T-helper 1 cell treated with Interleukin-12 subunit alpha and Interleukin-12 subunit beta and Interleukin-4 antibody, amounts not matched to agents 30 ng/mL and 1 ng/mL, for 36 hours (primary cell): ENCODE results near the gene TAGLN2. TPM values are rescaled to one million over a fixed set of nuclear protein-coding genes. Genes with fewer than 3 reads are reported as not detected.

ENCODE experiments used
- intact Hi-C: fragments of 100-400 bp; cut with micrococcal nuclease; formaldehyde crosslinking; loops from one replicate; pipeline ENCODE4 v1.15.1; 2024
- total RNA-seq: library from RNA; stranded (reverse); gene quantifications from 2 replicates; pipeline ENCODE4 v1.2.3, GENCODE V29; 2022

TAGLN2 gene
- total RNA-seq, 1 donor from 2014 or later: 411 TPM

DNA sequence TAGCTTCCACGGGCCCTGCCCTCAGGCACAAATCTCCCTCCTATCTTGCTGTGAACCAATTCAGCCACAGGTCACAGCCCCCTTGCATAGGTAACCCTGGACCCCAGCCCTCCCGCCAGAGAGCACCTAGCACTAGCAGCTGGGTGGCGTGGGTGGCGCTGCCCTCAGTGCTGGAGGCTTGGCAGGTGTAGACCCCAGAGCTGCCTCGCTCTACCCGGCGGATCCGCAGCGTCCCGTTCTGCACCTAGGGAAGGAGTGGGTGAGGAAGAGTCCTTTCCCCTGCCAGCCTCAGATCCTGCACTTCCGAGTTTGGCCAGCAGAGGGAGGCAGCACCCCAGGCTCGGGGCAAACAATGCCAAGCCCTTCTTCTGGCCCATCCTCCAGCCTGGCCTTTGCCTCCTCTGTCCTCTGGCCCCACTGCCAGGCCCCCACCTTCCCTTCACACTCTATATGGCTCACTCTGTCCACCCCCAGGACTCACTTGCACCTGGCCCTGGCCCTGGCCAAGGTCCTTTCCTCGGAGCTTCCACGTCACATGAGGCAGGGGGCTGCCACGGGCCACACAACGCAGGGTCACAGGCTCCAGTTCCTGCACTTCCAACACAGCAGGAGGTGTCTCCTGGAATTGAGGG is 11.1 kb upstream of the TAGLN2 start:
- intact Hi-C loops: loop anchor here (1.0 to 2.0 kb wide), 4 partner anchors 11 to 148 kb away; partner anchors contain the start of gene TAGLN2

DNA sequence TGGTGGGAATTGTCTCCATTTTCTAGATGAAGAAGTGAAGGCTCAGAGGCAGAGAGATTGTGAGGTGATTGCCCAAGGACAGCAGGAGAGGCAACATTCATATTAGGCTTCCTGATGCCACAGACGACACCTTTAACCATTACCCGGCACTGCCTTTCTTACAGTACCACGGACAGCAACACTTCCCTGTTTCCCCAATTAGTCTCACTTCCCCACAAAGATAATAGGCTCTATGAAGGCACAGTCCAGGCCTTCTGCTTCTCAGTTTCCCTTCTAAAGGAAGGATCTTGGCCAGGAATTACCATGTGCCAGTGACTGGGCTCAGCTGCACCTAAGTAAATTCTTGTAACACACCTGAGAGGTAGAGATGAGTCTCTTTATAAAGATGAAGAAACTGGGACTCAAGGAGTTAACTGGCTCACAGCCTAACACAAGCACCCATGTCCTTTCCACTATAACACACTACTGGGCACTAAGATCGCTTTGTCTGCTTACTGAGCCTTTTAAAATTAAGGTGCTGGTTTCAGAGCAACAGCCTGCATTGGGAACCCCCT is 10.5 kb upstream of the TAGLN2 start:
- intact Hi-C loops: loop anchor here (1.0 to 2.0 kb wide), 4 partner anchors 10 to 149 kb away; partner anchors contain the start of gene TAGLN2

DNA sequence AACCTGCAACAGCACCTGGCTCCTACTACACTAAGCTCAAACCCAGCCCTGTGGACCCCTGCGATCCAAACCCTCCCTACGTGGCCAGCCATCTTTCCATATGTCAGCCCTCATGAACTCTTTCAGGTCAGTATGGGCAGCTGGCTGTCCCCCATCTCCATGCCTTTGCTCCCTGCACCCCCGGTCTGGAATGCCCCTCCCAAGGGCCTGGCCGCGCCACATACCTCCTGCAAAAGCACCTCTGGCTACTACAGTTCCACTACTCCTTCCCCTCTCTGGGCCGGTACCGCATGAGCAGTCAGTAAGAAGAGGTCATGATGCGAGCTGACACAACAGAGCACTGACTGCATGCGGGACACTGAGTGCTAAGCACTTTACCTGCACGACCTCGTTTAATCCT is 10.0 kb upstream of the TAGLN2 start:
- intact Hi-C loops: no loop called here

DNA sequence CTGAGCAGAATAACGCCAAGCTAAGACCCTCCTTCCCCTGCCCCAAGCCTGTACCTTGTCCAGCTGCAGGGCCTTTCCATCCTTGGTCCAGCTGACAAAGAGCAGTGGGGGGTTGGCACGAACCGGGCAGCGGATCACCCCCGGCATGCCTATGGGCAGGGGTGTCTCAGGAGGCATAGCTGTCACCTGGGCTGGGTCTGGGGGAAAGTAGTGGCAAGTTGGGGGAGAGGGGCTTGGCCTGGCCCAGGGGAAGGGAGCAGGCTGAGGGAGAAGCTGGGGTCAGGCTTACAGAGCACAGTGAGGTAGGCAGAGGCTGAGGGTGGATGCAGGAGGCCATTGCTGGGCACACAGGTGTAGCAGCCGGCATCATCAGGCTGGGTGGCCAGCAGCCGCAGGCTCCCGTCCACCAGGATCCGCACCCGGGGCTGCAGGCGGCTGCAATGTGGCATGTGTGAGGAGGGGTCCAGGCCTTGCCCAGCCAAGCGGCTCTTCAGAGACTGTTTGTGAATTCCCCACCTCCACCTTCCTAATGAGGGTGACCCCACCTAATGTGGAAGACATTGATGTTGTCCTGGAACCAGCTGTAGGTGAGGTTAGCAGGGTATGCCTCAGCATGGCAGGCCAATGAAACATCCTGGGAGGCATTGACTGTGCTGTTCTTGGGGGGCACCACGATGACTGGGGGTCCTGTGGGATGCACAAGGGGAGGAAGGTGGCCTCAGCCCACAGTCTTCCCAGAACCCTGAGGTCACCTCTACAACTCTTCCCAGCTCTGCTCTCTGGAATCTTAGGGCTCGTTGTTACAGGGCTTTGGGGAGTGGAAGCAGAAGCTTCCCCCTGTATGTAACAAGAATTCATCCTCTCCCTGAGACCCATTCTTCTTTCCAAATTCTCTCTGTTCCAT is 9.1 kb upstream of the TAGLN2 start:
- intact Hi-C loops: no loop called here

DNA sequence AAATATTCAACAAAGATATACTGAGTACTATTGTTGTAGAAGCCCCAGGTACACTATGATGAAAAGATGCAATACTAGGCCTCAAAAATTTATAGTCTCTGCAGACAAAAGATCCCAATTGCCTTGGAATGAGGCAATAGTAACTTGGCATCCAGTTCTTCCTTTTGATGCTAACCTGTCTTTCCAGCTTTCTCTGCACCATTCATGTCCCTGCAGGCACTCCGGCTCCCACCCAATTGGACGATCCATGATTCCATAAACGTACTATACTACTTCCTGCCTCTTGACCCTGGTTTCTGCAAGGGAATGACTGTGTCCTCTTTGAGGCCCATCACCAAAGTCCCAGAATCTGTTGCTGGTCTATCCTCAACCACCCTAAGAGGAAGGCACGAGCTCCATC is 8.0 kb upstream of the TAGLN2 start:
- intact Hi-C loops: no loop called here

DNA sequence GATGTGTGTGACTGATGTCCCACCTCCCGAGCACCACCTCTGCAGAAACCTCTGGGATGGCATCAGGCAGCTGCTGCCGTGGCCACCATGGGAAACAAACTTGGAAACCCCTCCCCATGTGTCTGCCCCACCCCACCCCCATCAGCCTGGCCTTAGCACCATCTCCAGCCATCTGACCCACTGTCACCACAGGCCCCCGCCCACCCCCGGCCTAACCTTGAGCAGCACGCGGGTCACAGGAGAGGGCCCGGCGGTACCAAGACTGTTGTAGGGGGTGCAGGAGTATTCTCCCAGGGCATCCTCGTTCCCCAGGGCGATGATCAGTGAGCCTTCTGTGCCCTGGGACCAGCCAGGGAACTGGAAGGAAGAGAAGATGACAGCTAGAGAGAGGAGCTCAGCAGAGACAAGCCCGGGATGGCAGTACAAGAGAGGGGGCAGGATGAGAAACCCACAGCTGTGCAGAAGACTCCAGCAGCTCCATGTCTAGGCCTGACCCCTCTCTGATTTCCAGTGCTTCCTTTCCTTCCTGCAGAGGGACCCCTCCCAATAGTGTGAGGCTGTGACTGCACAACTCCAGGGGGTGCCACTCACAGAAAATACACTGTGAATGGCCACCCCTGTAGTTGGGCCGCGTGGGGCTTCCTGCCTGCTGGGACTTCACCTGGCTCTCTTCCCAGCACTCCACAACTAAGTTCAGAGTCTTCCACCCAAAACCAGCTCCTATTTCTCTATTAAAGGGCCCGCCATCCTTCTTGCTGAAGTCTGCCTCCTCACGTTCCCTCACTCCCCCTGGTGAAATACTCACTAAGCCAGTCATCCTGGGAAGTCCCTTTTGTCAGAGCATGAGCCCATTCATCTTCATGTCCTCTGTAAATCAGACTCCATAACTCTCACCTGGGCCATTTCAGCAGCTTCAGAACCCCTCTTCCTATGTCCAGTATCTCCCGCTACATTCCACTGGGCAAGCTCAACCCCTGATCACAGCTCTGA is 7.3 kb upstream of the TAGLN2 start:
- intact Hi-C loops: no loop called here

DNA sequence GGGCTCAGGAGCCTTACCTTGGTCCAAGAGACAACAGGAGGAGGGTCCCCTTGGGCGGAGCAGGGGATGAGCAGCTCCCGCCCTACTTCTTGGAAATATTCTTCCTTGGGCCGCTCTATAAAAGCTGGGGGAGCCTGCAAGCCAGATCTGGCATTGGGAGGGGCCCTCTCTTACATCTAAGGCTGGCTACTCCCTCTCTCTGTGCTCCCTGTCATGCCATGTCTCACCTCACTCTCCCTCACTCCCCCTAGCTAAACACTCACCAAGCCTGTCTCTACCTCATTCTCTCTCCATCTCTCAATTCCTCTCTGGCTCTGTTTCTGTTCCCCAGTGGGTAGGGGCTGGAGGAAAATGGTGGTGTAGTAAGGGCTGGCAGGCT is 6.5 kb upstream of the TAGLN2 start:
- intact Hi-C loops: no loop called here

DNA sequence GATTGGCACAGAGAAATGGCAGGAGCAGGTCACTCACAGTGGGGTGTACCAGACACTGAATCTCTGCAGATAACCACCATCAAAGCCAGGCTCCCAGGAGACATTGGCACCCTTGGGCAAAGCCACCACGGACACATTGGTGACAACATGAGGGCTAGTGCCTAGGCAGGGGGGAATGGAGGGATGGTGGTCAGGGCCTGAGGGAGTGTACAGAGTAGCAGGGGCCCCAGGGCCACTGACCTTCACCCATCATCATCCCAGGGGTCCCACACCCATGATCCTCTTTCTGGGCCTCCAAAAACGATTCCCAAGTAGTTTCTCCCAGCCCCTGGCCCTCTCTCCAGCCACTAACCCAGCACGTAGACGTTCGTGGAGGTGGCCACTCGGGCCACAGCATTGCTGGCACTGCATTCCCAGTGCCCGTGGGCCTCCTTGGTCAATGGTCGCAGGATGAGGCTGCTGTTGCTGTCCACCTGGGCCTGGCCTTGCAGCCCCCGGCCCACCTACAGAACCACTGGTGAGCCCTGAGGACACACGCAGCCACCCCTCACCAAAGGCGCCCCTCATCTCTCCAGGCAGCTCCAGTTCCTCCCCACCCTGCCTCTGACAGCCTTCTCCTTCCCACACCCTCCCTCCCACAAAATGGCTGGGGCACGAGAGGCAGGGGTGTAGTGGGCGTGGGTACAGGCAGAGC is 5.9 kb upstream of the TAGLN2 start:
- intact Hi-C loops: no loop called here

DNA sequence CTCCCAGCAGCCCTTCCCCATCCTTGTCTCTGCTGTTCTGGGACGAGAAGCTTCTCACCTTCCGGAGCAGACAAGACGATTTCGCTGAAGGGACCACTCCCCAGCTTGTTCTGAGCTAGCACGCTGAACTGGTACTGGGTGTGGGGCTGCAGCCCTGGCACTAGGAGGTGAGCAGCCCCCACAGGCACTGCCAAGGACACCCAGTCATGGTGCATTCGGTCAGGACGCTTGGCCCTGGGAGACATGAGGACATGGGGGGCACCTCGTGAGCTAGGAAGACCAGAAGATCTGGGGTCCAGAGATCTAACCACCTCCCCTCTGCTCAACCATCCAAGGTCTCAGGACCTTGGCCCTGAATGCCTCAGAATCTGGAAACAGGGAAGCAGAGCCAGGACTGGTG is 5.3 kb upstream of the TAGLN2 start:
- intact Hi-C loops: no loop called here

DNA sequence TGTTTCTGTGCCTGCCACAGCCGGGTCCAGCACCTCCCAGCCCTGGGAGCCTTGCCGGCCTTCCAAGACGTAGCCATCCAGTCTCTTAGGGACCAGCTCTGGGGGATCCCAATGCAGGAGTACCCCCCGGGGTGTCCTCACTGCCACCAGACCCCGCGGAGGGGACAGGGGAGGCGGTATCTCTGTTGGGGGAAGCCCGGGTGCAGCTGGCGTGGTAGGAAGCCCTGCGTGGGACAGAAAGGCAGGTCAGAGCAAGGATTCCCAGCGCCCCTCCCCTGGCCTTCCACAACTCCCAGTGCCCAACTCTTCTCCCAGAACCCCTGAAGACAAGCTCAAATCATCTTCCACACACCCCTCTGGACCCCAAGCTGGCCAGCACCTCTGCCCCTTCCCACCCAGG is 4.9 kb upstream of the TAGLN2 start:
- intact Hi-C loops: no loop called here

DNA sequence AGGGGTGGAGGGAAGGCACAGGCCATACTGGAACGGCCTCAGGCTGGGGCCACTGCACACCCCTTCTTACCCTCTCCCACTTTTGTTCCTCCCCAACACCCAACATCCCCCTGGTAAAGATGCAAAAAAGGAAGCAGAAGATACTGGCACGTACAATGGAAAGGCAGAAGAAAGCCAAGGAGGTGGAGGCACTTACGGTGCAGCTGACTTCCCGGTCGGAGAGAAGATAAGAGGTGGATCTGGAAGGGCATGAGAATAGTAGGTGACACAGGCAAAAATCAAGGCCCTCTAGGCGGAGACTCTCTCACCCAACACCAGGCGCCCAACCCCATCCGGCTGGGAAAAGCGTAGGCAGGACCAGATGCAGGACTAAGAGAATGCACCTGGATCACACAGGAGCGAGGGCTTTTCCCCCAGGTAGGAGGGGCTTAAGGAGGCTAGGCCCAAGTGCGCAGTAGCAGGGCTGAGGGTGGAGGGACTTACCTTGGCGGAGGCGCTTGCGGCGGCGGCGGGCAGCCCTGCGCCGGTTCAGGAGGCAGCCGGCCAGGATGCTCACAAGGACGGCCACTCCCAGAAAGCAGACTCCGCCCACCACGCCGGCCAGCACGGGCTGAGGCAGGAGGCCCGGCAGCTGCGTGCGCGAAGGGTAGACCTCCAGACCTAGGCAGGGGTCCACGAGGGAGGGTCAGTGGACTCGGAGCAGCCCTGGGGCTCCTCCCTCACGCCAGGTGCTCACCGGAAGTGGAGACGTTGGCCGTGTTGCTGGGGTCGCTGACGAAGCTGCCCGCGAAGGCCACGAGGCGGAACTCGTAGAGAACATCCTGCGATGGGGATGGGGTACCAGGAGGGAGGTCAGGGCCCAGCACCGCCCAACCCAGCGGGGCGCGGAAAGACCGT is 4.1 kb upstream of the TAGLN2 start:
- intact Hi-C loops: loop anchor here (10.0 kb wide), 3 partner anchors 275 to 1185 kb away; partner anchors contain the start of genes NIT1, PEA15 and PFDN2

DNA sequence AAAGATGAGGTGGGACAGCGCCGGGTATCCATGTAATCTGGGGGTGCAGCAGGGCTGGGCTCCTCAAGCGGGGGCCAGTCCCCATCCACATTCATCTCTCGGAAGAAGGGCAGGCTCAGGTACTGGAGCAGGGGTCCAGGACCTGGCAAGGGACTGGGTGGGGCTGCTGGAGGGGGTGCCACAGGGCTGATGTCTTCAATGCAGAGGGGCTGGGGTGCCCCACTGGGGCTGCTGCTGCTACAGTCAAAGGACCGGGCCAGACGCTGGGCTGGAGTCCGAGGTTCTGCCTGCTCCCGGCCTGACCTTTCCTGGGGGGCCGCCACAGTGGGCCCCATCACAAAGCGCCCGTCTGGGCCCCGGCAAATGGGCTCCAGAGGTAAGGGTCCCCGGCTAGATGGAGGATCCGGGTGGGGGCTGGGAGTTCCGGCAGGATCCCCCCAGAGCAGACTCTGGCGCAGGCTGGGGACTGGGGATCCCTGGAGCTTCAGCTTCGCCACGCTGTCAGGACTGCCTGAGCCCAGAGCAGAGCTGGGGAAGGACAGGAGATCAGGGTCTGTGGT is 3.3 kb upstream of the TAGLN2 start:
- intact Hi-C loops: loop anchor here (10.0 kb wide), 3 partner anchors 276 to 1186 kb away; partner anchors contain the start of genes NIT1, PEA15 and PFDN2

DNA sequence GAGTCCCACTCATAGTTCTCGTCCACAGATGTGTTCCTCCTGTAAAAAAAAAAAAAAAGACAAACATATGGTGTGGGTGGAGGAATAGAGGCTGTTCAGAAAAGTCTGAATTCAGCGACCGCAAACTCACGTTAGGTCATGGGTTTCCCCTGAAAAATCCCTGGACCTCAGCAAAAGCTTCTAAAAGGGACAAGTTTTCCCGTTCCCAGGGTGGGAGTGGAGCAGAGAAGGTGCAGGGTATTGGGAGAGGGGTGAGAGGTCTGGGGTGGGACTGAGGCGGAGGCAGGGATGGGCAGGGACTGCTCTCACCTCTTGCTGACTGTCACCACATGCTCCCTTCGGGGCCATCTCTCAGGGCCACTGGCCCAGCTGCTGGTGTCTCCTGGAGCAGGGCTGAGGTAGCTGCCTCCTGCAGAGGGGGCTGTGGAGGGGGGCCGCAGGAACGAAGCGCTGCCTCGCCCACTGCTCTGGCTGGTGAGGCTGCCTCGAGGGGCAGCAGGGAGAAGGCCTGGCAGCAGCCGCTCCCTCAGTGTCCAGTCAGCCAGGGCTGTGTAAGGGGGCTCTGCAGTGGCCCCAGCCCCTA is 2.6 kb upstream of the TAGLN2 start:
- intact Hi-C loops: loop anchor here (10.0 kb wide), 3 partner anchors 277 to 1187 kb away; partner anchors contain the start of genes NIT1, PEA15 and PFDN2

DNA sequence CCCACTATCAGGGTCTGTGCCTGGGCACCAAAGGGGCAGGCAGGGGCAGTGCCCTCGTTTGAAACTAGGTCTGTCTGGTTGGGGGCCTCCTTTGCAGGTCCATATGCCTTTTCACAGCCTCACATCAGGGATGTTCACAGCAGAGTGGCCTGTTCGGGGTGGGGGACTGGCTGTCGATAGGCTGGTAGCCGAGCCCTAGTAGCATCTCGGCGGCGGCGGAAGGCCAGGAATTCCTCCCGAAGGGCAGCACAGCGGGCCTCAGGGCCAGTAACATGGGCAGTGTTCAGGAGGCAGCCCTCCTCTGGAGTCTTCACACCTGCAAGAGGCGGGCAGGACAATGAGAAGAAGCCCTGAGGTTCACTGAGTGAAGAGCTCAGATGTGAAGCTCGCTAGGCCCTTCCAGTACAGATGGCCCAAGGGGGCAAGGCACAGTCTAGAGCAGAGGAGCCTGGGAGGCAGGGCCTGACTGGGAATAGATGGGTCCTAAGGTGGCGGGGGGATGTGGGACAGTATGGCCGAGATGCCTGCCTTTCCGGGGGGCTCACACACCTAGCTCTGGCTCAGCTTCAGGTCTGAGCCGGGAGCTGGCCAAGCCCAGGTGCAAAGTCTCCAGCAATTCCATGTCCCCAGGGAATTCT is 2.0 kb upstream of the TAGLN2 start:
- intact Hi-C loops: loop anchor here (10.0 kb wide), 3 partner anchors 277 to 1187 kb away; partner anchors contain the start of genes NIT1, PEA15 and PFDN2

DNA sequence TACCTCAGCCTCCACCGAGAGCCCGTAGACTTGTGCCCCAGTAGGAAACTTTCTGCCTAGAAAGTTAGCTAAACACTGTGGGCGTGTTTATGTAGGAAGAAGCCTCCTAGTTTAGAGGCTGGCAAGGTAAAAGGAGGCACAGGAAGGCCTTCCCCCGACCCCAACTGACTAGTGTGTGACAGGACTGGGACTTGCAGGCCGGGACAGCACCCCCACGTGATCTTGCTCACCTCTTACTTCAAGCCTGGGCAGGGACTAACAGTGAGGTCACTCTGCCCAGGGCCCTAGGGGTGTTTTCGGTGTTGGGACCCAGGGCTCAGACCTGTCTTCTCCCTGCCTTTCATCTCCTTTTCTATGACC is 392 bp upstream of the TAGLN2 start:
- intact Hi-C loops: loop anchor here (1.0 to 10.0 kb wide), 11 partner anchors 11 to 1189 kb away; partner anchors contain the start of genes AIM2, COPA, DCAF8 and DUSP23

DNA sequence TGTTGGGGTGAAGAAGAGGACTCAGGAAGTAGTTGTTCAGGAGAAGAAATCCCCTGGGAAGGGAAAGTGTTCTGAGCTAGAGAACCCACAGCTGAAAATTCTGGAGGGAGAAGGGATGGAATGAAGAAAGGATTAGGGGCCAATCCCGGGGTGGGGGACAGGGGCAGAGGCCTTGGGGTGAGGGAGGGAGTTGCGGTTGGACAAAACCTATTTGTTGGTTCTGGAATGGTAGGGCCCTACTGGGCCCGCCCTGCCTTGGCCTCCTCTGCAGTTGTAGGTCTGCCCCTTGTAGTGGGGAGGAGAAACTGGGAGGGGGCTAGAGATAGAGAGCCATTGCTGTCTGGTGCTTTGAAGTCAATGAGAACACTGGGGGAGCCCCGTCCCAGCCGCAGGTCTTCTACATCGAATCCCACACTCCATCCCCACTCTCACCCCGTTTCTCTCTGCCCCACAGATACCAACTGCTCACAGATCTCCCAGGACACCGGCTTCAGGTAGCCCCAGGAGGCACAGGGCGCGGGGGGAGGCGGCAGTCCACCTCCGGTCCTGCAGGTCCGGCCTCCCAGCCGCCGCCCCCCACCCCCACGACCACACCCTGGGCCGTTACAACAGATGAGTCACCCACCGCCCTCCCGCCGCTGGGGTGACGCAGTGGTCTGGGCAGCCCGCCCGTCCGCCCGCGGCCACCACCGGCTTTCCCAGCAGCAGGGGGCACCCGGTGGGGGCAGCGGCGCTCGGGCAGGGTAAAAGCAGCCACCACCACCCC is 1.1 kb downstream of the TAGLN2 start:
- intact Hi-C loops: loop anchor here (1.0 to 10.0 kb wide), 7 partner anchors 281 to 1191 kb away; partner anchors contain the start of genes AIM2, COPA, DCAF8 and IFI16
